ENCODE measurements around the gene IDE. TPM values are rescaled to one million over a fixed set of nuclear protein-coding genes. Genes with fewer than 3 reads are reported as not detected.

IDE gene
- total and polyA plus RNA-seq, 2 donors (not counting 3 experiments of a cell fraction or from before 2014, with no cell fraction given), result 10.7 to 52.6 TPM

DNA sequence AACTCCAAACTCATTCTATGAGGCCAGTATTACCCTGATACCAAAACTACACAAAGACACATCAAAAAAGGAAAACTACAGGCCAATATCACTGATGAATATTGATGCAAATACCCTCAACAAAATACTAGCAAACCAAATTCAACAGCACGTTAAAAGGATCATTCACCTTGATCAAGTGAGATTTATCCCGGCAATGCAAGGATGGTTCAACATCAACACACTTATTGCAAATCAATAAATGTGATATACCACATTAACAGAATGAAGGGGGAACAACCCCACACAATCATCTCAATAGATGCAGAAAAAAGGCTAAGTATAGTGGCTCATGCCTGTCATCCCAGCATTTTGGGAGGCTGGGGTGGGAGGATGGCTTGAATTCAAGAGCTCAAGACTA, 19.9 kb downstream of the IDE start:
- no peaks in the 10 kb centered on the region for H3K9me1 ChIP-seq (replicated peaks; ENCODE audit: control insufficient read depth, extremely low read depth, insufficient read depth, low read length)
- no peak for TF ChIP-seq EZH2 (IDR thresholded peaks at IDR 0.05; ENCODE audit: borderline replicate concordance, low read depth, low read length, severe bottlenecking)
- TF ChIP-seq FOS (IDR thresholded peaks at IDR 0.05; ENCODE audit: borderline replicate concordance, insufficient read depth, low read length), result no peak
- TF ChIP-seq MYC (IDR thresholded peaks at IDR 0.05; ENCODE audit: low read depth, low read length), result no peak
- no peak for TF ChIP-seq POLR2A (IDR thresholded peaks at IDR 0.05; ENCODE audit: low read depth, low read length)
- TF ChIP-seq MAX (IDR thresholded peaks at IDR 0.05; ENCODE audit: insufficient read depth, insufficient read length), result no peak
- H3K4me2 ChIP-seq (ENCODE audit: insufficient read depth, low read length), result no peak overlapping the region
- H3K9ac ChIP-seq (replicated peaks; ENCODE audit: extremely low read depth, insufficient read depth, low read length), result no peak overlapping the region
- H3K27me3 ChIP-seq (ENCODE audit: control insufficient read depth in 2 of 2, insufficient read depth in 2 of 2, low read length in 2 of 2), result no peaks in the 10 kb centered on the region
- CTCF ChIA-PET, result interaction anchor here (2.4 kb wide), 1 partner anchor 37 kb away, joined by 9 read pairs; no protein-coding TSS in a partner anchor
- POLR2A ChIA-PET, result no interaction called here
- H3K27ac ChIP-seq (ENCODE audit: insufficient read depth, low read depth, low read length), result no peak overlapping the region
- FAIRE-seq, result no peak
- peaks cover 1 to 4% of the 10 kb centered on the region in 2 experiments for H3K36me3 ChIP-seq (ENCODE audit: control insufficient read depth in 2 of 2, extremely low read depth in 1 of 2, insufficient read depth in 2 of 2, low read length in 2 of 2)
- H3K4me3 ChIP-seq (replicated peaks in 1 of 3; ENCODE audit: insufficient read depth in 1 of 3, low read depth in 1 of 3, low read length in 3 of 3), result no peak overlapping the region
- peaks cover 28% of the 10 kb centered on the region for H3K79me2 ChIP-seq (ENCODE audit: control insufficient read depth, insufficient read depth, low read length)
- dilution Hi-C loops (cut with MboI; ENCODE audit: extremely low pct_ligation_motif_present, low sequenced_read_pairs) (no loop called here), intact Hi-C loops (cut with micrococcal nuclease) (no loop called here)
- H4K20me1 ChIP-seq (replicated peaks; ENCODE audit: control insufficient read depth, extremely low read depth, insufficient read depth, low read length), result peaks cover 2% of the 10 kb centered on the region
- H3K9me3 ChIP-seq (replicated peaks; ENCODE audit: control insufficient read depth, insufficient read depth, low read length), result no peaks in the 10 kb centered on the region
- DNase-seq (ENCODE audit: low read depth, low spot score), result no peak
- no TSS peak for BruUV-seq (replicated peaks)
- no peaks in the 10 kb centered on the region for H3K4me1 ChIP-seq (ENCODE audit: control insufficient read depth, extremely low read depth, insufficient read depth, low read length)
- no peak overlapping the region for H2AFZ ChIP-seq (ENCODE audit: low read depth, low read length)

GRCh38 chr10:92552310-92552709, 21.6 kb downstream of the IDE start:
- H3K4me2 ChIP-seq (ENCODE audit: insufficient read depth, low read length), result no peak overlapping the region
- no peaks in the 10 kb centered on the region for H3K4me1 ChIP-seq (ENCODE audit: control insufficient read depth, extremely low read depth, insufficient read depth, low read length)
- POLR2A ChIA-PET, result no interaction called here
- no peak overlapping the region for H3K27ac ChIP-seq (ENCODE audit: insufficient read depth, low read depth, low read length)
- intact Hi-C loops (cut with micrococcal nuclease), result no loop called here
- peaks cover 29% of the 10 kb centered on the region for H3K79me2 ChIP-seq (ENCODE audit: control insufficient read depth, insufficient read depth, low read length)
- no peak for FAIRE-seq
- TF ChIP-seq MYC (IDR thresholded peaks at IDR 0.05; ENCODE audit: low read depth, low read length) (no peak), CTCF (IDR thresholded peaks at IDR 0.05; ENCODE audit: extremely low read depth in 1 of 2, insufficient read depth in 1 of 2, low read depth in 1 of 2, low read length in 2 of 2) (peak; percentile 9 to 12), FOS (IDR thresholded peaks at IDR 0.05; ENCODE audit: borderline replicate concordance, insufficient read depth, low read length) (no peak), MAX (IDR thresholded peaks at IDR 0.05; ENCODE audit: insufficient read depth, insufficient read length) (no peak), EZH2 (IDR thresholded peaks at IDR 0.05; ENCODE audit: borderline replicate concordance, low read depth, low read length, severe bottlenecking) (no peak), POLR2A (IDR thresholded peaks at IDR 0.05; ENCODE audit: low read depth, low read length) (no peak)
- CTCF ChIA-PET, result no interaction called here
- peaks cover 1 to 3% of the 10 kb centered on the region in 2 experiments for H3K36me3 ChIP-seq (ENCODE audit: control insufficient read depth in 2 of 2, extremely low read depth in 1 of 2, insufficient read depth in 2 of 2, low read length in 2 of 2)
- H3K9me1 ChIP-seq (replicated peaks; ENCODE audit: control insufficient read depth, extremely low read depth, insufficient read depth, low read length), result no peaks in the 10 kb centered on the region
- no TSS peak for BruUV-seq (replicated peaks)
- dilution Hi-C loops (cut with MboI; ENCODE audit: extremely low pct_ligation_motif_present, low sequenced_read_pairs), result no loop called here
- H2AFZ ChIP-seq (ENCODE audit: low read depth, low read length), result no peak overlapping the region
- H3K4me3 ChIP-seq (replicated peaks in 1 of 3; ENCODE audit: insufficient read depth in 1 of 3, low read depth in 1 of 3, low read length in 3 of 3), result no peak overlapping the region
- no peak for DNase-seq (ENCODE audit: low read depth, low spot score)
- H3K9me3 ChIP-seq (replicated peaks; ENCODE audit: control insufficient read depth, insufficient read depth, low read length), result no peaks in the 10 kb centered on the region
- H4K20me1 ChIP-seq (replicated peaks; ENCODE audit: control insufficient read depth, extremely low read depth, insufficient read depth, low read length), result peaks cover 2% of the 10 kb centered on the region
- no peak overlapping the region for H3K9ac ChIP-seq (replicated peaks; ENCODE audit: extremely low read depth, insufficient read depth, low read length)
- no peaks in the 10 kb centered on the region for H3K27me3 ChIP-seq (ENCODE audit: control insufficient read depth in 2 of 2, insufficient read depth in 2 of 2, low read length in 2 of 2)
